ENCODE results near the gene DUSP28. TPM values are rescaled to one million over a fixed set of nuclear protein-coding genes. Genes with fewer than 3 reads are reported as not detected.

DUSP28 gene
- total and polyA plus RNA-seq, 2 of the 8 experiments (the other 6 are each of a cell fraction or from before 2014, with no cell fraction given): 2.1 to 2.3 TPM

DNA sequence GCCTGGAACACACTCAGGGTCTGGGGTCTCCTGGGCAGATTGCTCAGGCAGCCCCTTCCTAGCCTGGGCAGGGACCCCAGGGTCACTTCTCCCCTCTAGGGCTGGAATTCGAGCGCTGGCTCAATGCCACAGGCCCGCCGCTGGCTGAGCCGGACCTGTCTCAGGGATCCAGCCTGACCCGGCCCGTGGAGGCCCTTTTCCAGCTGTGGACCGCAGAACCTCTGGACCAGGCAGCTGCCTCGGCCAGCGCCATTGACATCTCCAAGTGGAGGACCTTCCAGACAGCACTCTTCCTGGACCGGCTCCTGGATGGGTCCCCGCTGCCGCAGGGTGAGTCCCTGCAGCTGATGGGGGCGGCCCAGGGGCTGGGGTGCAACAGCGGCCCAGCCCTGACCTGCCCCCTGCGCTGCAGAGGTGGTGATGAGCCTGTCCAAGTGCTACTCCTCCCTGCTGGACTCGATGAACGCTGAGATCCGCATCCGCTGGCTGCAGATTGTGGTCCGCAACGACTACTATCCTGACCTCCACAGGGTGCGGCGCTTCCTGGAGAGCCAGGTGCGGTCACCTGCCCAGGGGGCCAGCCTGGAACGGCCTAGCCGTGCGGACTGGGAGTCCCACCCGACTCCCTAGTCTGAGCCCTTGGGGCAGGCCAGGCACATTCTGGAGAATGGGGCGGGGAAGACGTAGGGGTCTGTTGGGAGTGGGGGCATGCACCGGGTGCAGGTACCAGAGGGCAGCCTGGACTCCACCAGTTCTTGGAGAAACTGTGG, 16.5 kb downstream of the DUSP28 start:
- peaks cover 0 to 9% (median 0%) of the 10 kb centered on the region in 4 experiments; a peak in 2 of 7 replicates for H3K4me1 ChIP-seq (replicated peaks in 1 of 4; ENCODE audit: control insufficient read depth in 3 of 4, insufficient read depth in 4 of 4, low read length in 3 of 4)
- no peaks in the 10 kb centered on the region for H3K36me3 ChIP-seq (ENCODE audit: control insufficient read depth in 2 of 4, insufficient read depth in 4 of 4, low read length in 3 of 4)
- no peak overlapping the region for H3K23ac ChIP-seq (ENCODE audit: insufficient read length)
- H4K91ac ChIP-seq (replicated peaks; ENCODE audit: insufficient read length, low read length): no peak overlapping the region
- no peak overlapping the region for H2AK5ac ChIP-seq (ENCODE audit: low read depth, low read length)
- WGBS, 2 experiments (ENCODE audit: extremely low coverage in 1 of 2, insufficient coverage in 1 of 2, insufficient read length in 1 of 2, insufficient replicate concordance in 2 of 2, low coverage in 1 of 2, low lambda C conversion rate in 2 of 2, missing lambda C conversion rate in 1 of 2): 90% methylated on average over 32 of the region's 32 CpGs; no CpG with 5 or more reads in 1 of the 2 experiments
- H3K9ac ChIP-seq (replicated peaks in 1 of 4; ENCODE audit: extremely low read depth in 1 of 4, low read depth in 3 of 4, low read length in 3 of 4): no peak overlapping the region
- H2BK120ac ChIP-seq (replicated peaks; ENCODE audit: low read depth, low read length): no peak overlapping the region
- H4K8ac ChIP-seq (ENCODE audit: extremely low read depth, insufficient read depth, low read length): peak overlapping the region; percentile 25; the same call in 1 of the 2 replicates
- H3K79me1 ChIP-seq (ENCODE audit: low read depth, low read length): peaks cover 4% of the 10 kb centered on the region
- no peak overlapping the region for H2AFZ ChIP-seq (ENCODE audit: low read length)
- no peak for DNase-seq (ENCODE audit: low read depth in 1 of 2, low spot score in 2 of 2)
- H3K27ac ChIP-seq (ENCODE audit: low read depth, low read length): no peak overlapping the region
- no peaks in the 10 kb centered on the region for H3K79me2 ChIP-seq (ENCODE audit: control insufficient read depth in 1 of 2, insufficient read depth in 2 of 2, low read length in 2 of 2)
- POLR2A ChIA-PET (ENCODE audit: partially characterized antibody): interaction anchor here (0.7 to 1.2 kb wide), 2 partner anchors 8 to 10 kb away, joined by 3 read pairs; partner anchors contain the start of genes CAPN10 and RNPEPL1
- no peak overlapping the region for H3K14ac ChIP-seq (ENCODE audit: insufficient read length)
- no peak overlapping the region for H3K18ac ChIP-seq (ENCODE audit: extremely low read depth, low read length)
- FAIRE-seq: no peak
- no peak overlapping the region for H3K4ac ChIP-seq (replicated peaks; ENCODE audit: insufficient read length, low read depth, low read length)
- H2BK5ac ChIP-seq (ENCODE audit: low read depth, low read length): no peak overlapping the region
- H3K9me3 ChIP-seq (ENCODE audit: insufficient read depth in 2 of 2, low read depth in 1 of 2, low read length in 1 of 2): no peaks in the 10 kb centered on the region
- no peak overlapping the region for H3K56ac ChIP-seq (replicated peaks; ENCODE audit: insufficient read length, low read depth, low read length)
- H3K4me2 ChIP-seq (ENCODE audit: insufficient read depth in 1 of 2, low read depth in 2 of 2, low read length in 2 of 2): no peak overlapping the region
- H2BK12ac ChIP-seq (ENCODE audit: low read depth, low read length): no peak overlapping the region
- H4K20me1 ChIP-seq (replicated peaks in 1 of 2; ENCODE audit: control insufficient read depth in 1 of 2, insufficient read depth in 2 of 2, low read length in 2 of 2): peaks cover 8 to 21% of the 10 kb centered on the region in 2 experiments
- no peak overlapping the region for H4K5ac ChIP-seq (ENCODE audit: insufficient read length, low read depth, low read length)
- no peak overlapping the region for H2BK15ac ChIP-seq (ENCODE audit: low read length)
- H3K23me2 ChIP-seq (ENCODE audit: low read depth, low read length): no peaks in the 10 kb centered on the region
- CTCF ChIA-PET (ENCODE audit: partially characterized antibody): interaction anchor here (0.9 to 2.0 kb wide), 4 partner anchors 11 to 28 kb away, joined by 3 to 8 read pairs (median 3); no protein-coding TSS in a partner anchor
- no peaks in the 10 kb centered on the region for H3K27me3 ChIP-seq (replicated peaks in 1 of 4; ENCODE audit: control insufficient read depth in 3 of 4, extremely low read depth in 1 of 4, insufficient read depth in 3 of 4, low read length in 3 of 4)
- no peak overlapping the region for H3K4me3 ChIP-seq (ENCODE audit: extremely low read depth in 1 of 4, insufficient read depth in 2 of 4, low read depth in 3 of 4, low read length in 4 of 4)
- TF ChIP-seq CREB1 (IDR thresholded peaks at IDR 0.05) (no peak), CBX5 (IDR thresholded peaks at IDR 0.05; ENCODE audit: low read depth, low read length) (no peak), NANOG (IDR thresholded peaks at IDR 0.05; ENCODE audit: insufficient read depth, low read depth, low read length, poor library complexity, severe bottlenecking) (no peak), POLR2A (IDR thresholded peaks at IDR 0.05; ENCODE audit: control extremely low read depth in 1 of 2, low read depth in 2 of 2, low read length in 2 of 2) (no peak)
- H2BK20ac ChIP-seq (ENCODE audit: low read length): no peak overlapping the region

Measured in H1 (cell line).